Activated T-cell treated with anti-CD3 and anti-CD28 coated beads for 48 hours (primary cell): ENCODE measurements around the gene PAM16.
"Not testable (repeated sequence)": the region's sequence is repeated elsewhere in the genome, so short reads cannot be mapped to it uniquely, and the experiment has no call there.

Source experiments
- DNase-seq: peaks from one replicate; pipeline ENCODE4 v3.0.0-alpha.2; 2020; ENCODE audit warnings: low read depth

The PAM16 gene

DNA sequence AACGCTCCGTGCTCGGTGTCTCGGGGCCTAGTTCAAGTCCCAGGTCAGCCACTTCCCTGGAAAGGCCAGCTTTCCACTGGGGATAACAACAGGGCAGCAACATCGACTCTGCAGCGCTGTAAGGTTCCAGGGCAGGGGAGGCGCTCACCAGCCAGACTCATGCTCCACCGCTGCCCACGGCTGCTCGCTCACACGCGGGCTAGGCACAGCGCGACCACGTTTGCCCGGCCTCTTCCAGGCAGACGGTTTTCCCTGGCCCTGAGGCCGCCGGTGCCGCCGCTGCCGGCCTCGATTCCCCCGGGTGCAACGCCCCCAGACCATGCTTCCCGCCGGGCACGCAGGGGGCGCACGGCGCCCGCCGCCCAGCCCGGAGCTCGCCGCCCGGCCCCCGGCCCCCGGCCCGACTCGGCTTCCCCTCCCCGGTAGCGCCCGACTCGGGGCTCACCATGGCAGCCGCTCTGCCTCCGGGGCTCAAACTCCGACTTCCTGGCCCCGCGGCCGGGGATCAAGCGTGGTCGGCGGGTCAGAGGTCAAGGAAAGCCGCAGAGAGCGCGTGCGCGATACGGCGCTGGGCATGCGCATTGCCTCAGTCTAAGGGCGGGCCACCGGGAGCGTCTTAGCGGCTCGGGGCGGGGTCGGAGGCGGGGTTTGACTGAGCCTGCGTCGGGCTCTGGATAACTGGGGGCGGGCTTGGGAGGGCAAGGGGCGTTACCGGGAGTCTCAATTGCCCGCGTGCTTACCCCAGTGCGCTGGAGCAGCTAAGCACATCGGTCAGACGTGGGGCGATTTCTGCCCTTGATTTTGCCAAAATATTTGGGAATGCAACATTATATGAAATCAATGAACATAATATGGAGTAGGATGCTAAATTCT, at the start of gene PAM16:
Gene PAM16 (minus strand): TSS at position 535 of the 873 bp plus-strand sequence. CDS start 87 bp downstream, at position 448.
- peak; percentile 99 for DNase-seq

DNA sequence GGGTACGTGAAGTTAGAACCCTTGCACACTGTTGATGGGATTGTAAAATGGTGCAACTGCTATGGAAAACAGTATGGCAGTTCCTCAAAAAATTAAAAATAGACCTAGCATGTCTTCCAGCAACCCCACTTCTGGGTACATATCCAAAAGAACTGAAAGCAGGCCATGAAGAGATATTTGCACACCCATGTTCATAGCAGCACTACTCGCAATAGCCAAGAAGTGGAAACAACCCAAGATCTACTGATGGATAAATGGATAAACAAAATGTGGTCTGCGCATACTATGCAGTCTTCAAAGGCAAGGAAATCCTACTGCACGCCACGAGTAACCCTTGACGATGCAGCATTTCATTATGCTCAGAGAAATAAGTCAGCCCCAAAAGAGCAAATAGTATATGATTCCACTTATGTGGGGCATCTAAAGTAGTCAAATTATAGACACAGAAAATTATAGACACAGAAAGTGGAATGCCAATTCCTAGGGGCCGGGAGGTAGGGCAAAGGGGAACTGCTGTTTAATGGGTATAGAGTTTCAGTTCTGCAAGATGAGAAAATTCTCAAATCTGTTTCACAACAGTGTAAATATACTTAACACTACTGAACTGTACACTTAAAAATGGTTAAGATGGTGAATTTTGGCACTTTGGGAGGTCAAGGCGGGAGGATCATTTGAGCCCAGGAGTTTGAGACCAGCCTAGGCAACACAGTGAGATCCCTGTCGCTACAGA, 48.0 kb upstream of the PAM16 start:
- no peak for DNase-seq

DNA sequence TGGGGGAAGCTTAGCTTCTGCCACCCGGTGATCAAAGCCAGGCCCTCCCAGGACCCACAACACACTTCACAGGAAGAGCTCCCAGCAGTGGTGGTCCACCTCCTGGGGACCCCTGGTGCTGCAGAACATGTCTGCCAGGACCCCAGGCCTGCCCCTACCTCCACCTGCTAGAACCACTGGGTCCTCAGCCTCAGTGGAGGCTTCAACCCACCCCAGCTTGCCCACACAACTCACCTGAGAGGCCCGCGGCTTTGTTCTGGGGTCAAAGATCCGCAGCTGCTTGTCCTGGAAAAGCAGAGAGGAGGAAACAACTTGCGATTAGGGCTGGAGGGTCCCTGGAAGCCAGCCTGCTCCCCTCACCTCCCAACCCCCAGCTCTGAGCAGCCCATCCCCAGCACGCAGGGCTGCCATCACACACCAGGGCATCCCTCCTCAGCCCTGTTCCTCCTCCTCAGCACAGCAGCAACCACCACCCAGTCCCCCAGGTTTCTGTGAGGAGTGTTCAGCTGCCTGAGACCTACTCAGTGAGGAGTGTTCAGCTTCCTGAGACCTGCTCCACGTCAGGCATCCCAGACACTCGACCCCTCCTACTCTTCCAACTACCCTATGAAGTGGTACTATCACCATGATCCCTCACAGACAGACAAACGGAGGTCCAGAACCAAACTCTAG, 44.1 kb upstream of the PAM16 start:
- no peak for DNase-seq

DNA sequence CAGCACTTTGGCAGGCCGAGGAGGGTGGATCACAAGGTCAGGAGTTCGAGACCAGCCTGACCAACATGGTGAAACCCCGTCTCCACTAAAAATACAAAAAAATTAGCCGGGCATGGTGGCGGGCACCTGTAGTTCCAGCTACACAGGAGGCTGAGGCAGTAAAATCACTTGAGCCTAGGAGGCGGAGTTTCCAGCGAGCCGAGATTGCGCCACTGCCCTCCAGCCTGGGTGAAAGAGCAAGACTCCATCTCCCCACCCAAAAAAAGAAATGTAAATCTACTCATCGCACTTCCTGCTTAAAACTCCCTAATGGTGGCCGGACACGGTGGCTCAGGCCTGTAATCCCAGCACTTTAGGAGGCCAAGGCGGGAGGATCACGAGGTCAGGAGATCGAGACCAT, 42.7 kb upstream of the PAM16 start:
- not testable (repeated sequence) for DNase-seq

DNA sequence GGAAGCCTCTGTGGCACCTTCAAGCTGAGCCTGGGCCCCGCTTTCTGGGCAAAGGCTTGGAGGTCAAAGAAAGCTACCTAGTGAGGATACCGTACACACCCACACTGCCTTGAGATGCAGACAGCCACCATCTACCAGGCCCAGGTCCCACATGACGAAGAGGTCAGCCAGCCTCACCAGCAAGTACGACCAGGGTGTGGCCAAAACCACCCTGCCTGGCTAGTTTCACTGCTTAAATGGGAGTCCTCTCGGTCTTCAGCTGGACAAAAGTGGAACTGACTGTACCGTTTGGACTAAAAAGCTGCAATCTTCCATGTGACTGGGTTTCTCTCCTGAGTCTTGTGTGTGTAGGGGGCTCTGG, 42.1 kb upstream of the PAM16 start:
- DNase-seq: no peak

DNA sequence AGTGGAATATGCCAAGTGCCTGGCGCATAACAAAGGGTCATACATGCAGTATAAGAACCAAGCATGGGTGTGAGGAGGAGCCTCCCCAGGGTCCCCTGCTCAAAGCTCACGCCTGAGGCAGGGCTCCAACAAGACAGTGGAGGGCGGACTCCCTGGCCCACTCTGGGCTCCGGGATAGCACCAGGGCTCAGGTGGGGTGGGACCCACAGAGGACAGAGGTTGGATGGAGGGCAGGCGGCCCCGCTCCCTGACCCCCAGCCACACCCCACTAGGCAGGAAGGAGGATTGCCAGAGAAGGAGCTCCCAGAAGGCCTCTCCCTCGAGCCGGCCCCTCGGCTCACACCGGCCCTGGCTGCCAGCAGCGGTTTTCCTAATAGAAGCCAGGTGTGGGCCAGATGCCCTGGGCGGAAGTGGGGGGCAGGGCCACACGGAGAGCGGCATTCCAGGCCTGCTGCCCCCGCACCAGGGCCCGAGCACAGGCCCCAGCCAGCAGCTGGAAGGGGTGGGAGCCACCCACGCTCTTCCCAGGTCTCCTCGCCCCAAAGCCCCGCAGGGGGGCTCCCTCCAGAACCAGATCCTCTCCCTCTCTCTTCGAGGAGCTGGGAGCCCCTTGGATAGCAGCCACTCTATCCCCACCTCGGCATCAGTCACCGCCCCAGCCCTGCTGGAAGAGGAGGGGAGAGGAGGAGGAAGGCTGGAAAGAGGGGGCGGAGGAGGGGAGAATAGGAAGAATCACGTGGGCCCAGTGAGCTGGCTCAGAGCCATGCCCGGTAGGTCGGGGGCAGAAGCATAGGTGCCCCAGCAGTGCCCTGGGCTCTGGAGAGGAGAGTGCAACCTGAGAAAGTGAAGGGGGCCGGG, 41.5 kb upstream of the PAM16 start:
- no peak for DNase-seq

DNA sequence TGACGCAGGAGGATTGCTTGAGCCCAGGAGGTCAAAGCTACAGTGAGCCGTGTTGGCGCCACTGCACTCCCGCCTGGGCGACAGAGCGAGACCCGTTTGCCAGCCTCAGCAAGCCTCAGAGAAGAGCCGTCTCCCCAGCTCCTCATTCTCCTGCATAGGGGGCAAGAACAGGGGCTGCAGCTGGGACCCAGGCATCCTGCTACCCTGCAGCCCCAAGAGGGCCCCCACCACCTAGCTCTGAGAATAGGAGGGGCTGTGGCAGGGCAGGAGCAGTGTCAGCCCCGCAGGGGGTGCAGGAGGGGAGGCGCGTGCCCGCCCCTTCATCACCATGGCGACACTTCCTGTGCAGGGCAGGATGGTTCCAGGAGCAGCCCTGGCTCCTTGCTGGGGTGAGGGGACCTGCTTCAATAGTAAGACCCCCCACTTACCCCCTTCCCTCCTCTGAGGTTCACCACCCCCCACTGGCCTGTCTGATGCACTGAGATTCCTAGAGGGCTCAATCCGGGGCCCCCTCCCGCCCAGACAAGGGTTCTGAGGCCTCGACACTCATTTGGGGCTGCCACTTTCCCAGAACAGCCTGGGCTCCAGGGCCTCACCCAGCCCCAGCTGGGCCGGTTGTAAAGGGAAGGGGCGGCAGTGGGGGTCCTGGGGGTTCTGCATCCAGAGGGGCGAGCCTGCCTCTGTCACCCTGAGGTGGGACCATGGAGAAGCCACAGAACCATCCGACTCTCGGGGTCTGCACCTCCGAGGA, 40.7 kb upstream of the PAM16 start:
- DNase-seq: no peak

DNA sequence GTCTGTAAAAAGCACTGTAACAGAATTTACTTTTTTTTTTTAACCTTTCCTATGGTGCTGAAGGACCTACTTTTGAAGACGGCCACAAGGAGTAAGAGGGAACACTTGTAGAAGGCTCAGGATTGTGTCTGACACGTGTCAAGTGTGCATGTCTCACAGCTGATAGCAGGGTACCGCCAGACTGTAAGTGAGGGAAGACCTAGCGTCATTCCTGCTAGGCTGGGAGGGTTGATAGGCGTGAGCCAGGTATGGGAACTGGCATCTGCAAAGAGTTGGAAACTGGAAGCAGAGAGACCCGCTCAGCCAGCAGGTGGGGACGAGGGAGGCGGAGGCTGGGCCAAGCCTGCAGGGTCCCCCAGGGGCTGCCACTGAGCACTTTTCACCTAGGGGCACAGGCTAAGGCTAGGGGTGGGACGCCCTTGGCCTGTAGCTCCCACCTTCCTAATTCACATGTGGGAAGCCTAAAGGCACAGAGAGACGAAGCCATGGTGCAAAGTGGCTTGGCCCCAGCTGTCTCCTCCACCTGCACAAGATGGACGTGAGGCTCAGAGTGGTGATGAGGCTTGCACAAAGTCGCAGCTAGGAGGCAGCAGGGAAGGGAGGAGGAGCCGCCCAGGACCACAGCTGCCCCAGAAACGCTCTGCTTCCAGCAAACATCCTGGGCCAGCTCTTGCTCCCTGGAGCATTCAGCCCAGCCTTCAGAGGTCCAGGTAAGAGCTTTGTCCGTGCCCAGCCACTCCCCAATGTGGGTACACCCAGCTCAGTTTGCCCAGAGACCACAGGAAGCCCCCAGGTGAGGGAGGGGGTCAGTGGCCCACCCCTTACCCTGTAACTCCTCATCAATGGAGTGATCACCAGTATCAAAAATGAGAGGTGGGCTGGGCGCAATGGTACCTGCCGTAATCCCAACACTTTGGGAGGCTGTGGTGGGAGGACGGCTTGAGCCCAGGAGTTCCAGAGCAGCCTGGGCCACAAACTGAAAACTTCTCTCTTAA, 39.4 kb upstream of the PAM16 start:
- DNase-seq: no peak

DNA sequence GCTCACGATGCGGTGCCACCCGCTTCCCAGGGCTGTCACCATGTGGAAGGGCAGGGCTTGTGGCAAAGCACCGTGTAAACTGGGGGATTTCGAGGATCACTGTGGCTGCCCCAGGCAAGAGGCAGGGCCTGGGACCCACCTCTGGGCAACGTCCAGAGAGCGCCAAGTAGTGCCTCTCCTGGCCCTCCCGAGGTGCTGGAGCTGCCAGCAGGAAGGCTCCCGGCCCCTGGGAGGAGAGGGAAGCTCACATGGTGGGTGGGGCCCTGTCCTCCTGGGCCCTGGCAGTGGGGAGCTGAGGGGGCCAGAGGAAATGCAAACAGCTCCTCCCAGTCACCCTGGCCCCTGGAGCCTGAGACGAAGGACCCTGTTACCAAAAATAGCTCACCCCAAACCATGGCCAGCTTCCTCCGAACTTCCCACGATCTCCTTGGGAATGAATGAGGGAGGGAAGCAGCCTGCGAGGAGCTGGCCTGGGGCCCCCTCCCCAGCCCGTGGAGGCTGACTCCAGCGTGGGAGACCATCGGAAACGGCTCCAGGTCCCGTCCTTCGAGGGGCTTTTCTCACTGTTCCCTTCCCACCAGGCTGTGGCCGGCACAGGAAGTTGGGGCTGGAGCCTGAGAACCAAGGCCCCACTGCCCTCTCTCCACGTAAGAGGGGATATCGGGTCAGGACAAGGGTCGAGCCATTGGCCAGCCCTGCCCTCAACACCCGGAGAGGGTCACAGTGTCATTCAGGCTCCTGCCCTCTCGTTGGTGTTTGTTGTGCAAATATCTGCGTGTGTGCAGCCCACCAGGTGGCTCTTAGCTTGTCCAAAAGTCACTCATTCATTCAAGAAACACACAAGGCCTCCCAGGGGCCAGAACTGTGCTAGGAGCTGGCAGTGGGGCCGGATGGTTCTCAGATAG, 38.2 kb upstream of the PAM16 start:
- DNase-seq: no peak

DNA sequence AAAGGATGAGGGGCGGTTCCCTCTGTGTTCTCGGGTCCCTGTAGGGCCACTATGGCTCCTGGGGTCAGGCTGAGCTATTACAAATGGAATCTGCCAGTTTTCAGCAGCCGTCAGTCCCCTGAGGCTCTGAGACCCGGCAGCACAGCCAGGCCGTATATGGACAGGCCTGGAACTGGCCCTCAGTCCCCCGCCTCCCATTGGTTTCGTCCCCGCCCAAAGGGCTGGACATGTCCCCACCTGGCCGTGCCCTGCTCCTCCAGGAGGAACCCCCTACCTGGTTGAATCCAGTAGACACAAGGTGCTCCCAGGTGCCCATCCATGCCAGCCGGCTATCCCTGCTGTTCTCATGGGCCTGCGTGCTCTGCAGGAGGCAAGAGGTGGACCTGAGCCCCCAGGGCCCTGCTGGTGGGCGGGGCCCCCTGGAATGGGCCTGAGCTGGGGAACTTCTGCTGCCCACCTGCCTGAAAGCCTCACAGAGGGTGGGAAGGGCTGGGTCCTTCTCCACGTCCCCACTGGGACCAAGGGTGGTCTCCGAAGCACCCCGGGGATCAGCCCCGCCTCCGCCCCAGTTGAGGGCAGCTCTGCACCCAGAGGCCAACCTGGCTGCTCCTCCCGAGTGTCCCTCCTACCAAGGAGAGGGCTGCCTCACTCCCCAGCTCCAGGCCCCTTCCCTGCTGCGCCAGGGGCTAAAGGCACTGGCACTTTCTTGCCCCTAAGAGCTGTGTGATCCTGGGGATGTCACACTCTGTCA, 37.3 kb upstream of the PAM16 start:
- DNase-seq: no peak

DNA sequence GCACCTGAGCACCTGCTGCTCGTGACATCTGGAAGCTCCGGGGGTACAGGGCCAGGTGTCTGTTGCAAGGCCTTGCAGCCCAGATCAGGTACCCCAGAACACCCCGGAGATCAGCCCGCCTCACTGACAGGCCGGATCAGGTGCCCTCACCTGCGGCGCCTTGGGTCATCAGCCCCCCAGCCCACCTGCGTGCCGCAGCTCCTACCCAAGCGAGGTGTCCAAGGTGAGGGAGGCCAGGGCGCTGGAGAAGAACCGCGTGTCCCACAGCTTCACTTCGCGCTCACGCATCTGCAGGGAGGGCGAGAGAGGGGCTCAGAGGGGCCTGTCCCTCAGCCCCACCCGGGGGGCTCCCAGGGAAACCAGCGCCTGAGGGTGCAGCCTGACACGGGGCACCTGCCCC, 36.7 kb upstream of the PAM16 start:
- DNase-seq: no peak

DNA sequence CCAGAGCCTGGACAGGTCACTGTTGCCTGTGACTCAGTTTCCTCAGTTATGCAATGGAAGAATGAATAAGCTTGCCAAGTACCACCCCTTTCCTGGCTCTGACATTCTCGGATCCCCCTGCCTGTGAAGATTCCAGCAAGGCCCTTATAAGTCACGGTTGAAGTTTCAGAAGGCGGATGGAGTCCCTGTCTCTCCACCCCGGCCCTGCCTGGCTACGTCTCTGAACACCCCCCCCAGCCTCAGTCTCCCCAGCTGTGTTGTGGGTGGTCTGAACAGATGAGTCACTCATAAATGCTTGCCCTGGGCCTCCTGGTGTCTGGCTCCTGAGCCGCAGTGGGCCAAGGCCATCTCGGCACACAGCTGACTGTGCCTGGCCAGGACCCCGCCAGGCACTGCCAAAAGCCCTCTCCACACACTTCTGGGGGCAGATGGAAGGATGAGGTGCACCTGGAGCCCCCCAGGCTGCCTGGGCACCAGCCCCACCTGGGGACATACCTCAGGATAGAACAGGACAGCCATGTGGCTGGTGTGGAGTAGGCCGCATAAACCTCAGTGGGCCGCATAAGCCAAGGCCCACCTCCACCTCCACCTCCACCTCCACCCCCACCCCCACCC, 35.9 kb upstream of the PAM16 start:
- no peak for DNase-seq

DNA sequence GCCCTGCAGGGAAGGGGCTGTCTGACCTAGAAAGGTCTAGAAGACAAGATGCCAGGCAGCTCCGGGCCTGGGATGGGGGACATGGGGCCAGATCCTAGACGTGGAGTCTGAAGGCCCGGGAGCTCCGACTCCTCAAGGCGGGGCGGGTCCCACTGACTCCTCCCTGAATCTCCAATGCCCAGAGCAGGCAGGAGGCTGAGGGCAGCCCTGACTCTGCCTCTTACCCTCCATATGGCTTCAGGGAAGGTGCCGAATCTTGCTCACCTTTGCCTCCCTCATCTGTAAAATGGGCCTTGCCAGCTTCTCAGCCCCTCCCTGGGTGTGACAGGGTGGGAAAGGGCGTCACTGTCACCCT, 35.3 kb upstream of the PAM16 start:
- no peak for DNase-seq

DNA sequence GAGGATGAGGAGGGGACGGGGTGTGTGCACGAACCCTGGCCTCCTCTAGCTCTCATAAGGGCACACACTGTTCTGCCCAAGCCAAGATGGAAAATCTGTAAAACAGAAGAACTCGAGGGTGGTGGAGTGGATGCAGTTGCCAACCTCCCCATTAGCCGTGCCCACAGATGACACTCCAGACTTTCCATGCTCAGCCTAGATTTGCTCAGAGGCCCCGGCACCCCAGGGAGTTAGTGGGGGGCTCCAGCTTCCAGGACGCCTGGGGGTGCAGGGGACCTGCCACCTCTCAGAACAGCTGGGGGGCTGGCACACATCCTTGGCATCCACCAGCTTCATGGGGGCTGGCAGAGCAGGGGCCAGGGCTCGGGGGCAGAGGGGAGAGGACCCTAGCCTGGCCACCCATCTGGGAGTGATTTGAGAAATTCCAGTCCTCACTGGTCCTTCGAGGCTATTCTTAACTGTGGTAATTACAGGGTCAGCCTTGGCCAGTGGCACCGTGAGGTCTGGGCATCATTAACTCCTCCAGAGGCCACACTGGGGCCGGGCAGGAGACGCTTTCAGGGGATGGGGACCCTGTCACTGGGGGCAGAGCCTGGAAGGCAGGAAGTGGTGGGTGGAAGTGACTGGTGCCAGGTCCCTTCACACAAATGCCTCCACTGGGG, 34.8 kb upstream of the PAM16 start:
- DNase-seq: no peak

DNA sequence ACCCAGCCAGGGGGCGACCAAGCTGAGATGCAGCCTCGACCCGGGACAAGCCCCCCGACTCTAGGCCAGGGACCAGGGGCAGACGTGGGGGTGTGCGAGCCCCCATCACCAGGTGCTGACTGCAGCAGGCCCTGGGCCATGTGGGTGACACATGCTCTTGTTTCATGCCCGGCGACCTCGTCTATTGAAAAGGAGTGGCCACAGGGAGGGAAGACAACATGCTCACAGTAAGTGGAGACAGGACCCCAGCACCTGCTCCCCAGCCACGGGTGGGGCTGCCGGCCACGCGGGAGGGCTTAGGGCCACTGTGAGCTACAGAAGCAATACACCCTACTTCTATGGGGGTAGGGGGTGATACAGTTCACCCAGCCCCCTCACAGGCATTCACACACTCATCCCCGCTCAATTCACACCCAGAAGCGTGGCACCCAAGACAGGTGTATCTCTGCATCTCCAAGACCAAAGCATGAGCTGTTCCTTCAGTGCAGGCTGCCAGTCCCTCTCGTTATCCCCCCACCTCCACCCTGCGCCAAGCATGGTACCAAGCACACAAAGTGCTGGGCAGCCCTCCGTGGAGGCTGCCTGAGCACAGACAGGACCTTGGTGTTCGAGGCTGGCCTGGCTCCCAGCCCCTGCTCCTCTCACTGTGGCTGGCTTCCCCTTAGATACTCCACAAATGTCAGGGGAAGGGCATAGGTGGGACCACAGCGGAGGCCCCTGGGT, 34.1 kb upstream of the PAM16 start:
- no peak for DNase-seq

DNA sequence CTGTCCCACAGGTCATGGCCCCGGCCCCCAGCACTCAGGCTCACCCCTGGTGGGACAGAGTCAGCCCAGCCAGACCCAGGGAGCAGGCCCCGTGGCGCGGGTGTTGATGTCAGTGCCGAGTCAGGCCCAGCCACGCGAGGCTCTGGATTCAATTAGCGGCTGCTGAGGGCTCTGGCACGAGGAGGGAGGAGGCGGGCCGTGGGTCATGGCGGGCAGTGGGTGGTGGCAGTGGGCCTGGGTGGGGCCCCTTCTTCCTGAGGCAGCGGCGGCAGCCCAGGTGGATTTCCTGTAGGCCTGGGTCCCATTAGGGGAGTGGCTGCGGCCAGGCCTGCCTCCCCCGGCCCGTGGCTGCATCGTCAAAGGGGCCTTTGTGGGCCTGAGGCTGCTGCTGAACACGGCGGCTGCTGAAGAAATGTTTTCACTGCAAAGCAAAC, 33.4 kb upstream of the PAM16 start:
- no peak for DNase-seq
